H9 (cell line): Measurements from ENCODE around the gene TTC24. TPM values are rescaled to one million over a fixed set of nuclear protein-coding genes. Genes with fewer than 3 reads are reported as not detected.

Source experiments
- DNase-seq: peaks from one replicate; pipeline ENCODE4 v3.0.0-alpha.2; 2017
- H2AFZ ChIP-seq: one replicate; pipeline ENCODE4 v1.6.1; 2013; ENCODE audit warnings: mild to moderate bottlenecking, low read length, control low read depth, moderate library complexity
- H2AK5ac ChIP-seq: 2 replicates; pipeline ENCODE4 v1.6.1; 2013; ENCODE audit warnings: low read length, control low read depth, mixed read lengths; ENCODE audit not compliant: insufficient read length
- H2BK120ac ChIP-seq: one replicate; pipeline ENCODE4 v1.6.1; 2013; ENCODE audit warnings: low read depth, mild to moderate bottlenecking, low read length, control low read depth, inconsistent platforms; ENCODE audit not compliant: poor library complexity, severe bottlenecking
- H2BK12ac ChIP-seq: 2 replicates; pipeline ENCODE4 v1.6.1; 2013; ENCODE audit warnings: low read length, control low read depth, mixed read lengths, low read depth; ENCODE audit not compliant: insufficient read length
- H2BK15ac ChIP-seq: 2 replicates; pipeline ENCODE4 v1.6.1; 2013; ENCODE audit warnings: low read depth, low read length, control low read depth
- H2BK20ac ChIP-seq: one replicate; pipeline ENCODE4 v1.6.1; 2013; ENCODE audit warnings: low read depth, mild to moderate bottlenecking, low read length, control low read depth, inconsistent platforms; ENCODE audit not compliant: poor library complexity, severe bottlenecking
- H2BK5ac ChIP-seq: 2 replicates; pipeline ENCODE4 v1.6.1; 2013; ENCODE audit warnings: low read length, control low read depth, mixed read lengths; ENCODE audit not compliant: insufficient read length
- H3K14ac ChIP-seq: 2 replicates; pipeline ENCODE4 v1.6.1; 2013; ENCODE audit warnings: low read length, control low read depth; ENCODE audit not compliant: insufficient read depth
- H3K18ac ChIP-seq: 2 replicates; pipeline ENCODE4 v1.6.1; 2013; ENCODE audit warnings: low read depth, mild to moderate bottlenecking, mixed read lengths, low read length, control low read depth; ENCODE audit not compliant: insufficient read length
- H3K23ac ChIP-seq: 2 replicates; pipeline ENCODE4 v1.6.1; 2013; ENCODE audit warnings: low read length, control low read depth, mixed read lengths, low read depth; ENCODE audit not compliant: insufficient read length
- H3K23me2 ChIP-seq: 2 replicates; pipeline ENCODE4 v1.6.1; 2013; ENCODE audit warnings: low read depth, mild to moderate bottlenecking, mixed read lengths, low read length, control low read depth; ENCODE audit not compliant: insufficient read length, poor library complexity, severe bottlenecking
- H3K27ac ChIP-seq: 2 replicates; pipeline ENCODE4 v1.5.1; 2013; ENCODE audit warnings: low read length, control low read depth, mixed read lengths, low read depth; ENCODE audit not compliant: insufficient read length
- H3K27me3 ChIP-seq: 2 replicates; pipeline ENCODE4 v1.6.1; 2013; ENCODE audit warnings: low read length, control low read depth, inconsistent platforms; ENCODE audit not compliant: insufficient read depth
- H3K4ac ChIP-seq: 2 replicates; pipeline ENCODE4 v1.6.1; 2013; ENCODE audit warnings: low read depth, mild to moderate bottlenecking, control low read depth, inconsistent platforms, low read length, moderate library complexity
- H3K4me1 ChIP-seq: 2 replicates; pipeline ENCODE4 v1.6.1; 2013; ENCODE audit warnings: low read length, control low read depth, inconsistent platforms; ENCODE audit not compliant: insufficient read depth
- H3K4me2 ChIP-seq: 2 replicates; pipeline ENCODE4 v1.6.1; 2013; ENCODE audit warnings: low read length, control low read depth, mixed read lengths; ENCODE audit not compliant: insufficient read length, insufficient read depth
- H3K56ac ChIP-seq: 2 replicates; pipeline ENCODE4 v1.6.1; 2013; ENCODE audit warnings: low read depth, mild to moderate bottlenecking, mixed read lengths, low read length, control low read depth; ENCODE audit not compliant: insufficient read length
- H3K79me1 ChIP-seq: 2 replicates; pipeline ENCODE4 v1.6.1; 2013; ENCODE audit warnings: low read depth, mild to moderate bottlenecking, moderate library complexity, low read length, control low read depth, inconsistent platforms; ENCODE audit not compliant: insufficient read depth, poor library complexity, severe bottlenecking
- H3K79me2 ChIP-seq: 2 replicates; pipeline ENCODE4 v1.6.1; 2013; ENCODE audit warnings: low read length, control low read depth, inconsistent platforms; ENCODE audit not compliant: insufficient read depth
- H3K9ac ChIP-seq: 2 replicates; pipeline ENCODE4 v1.6.1; 2013; ENCODE audit warnings: low read length, control low read depth, mixed read lengths; ENCODE audit not compliant: insufficient read length; ENCODE audit errors: extremely low read depth
- H3K9me3 ChIP-seq: one replicate; pipeline ENCODE4 v1.6.1; 2013; ENCODE audit warnings: low read depth, low read length, inconsistent platforms; ENCODE audit not compliant: control insufficient read depth
- H3T11ph ChIP-seq: one replicate; pipeline ENCODE4 v1.6.1; 2013; ENCODE audit warnings: mild to moderate bottlenecking, low read length, control low read depth, inconsistent platforms
- H4K20me1 ChIP-seq: one replicate; pipeline ENCODE4 v1.6.1; 2013; ENCODE audit not compliant: control insufficient read depth, insufficient read length, insufficient read depth
- H4K5ac ChIP-seq: 2 replicates; pipeline ENCODE4 v1.6.1; 2013; ENCODE audit warnings: low read depth, mild to moderate bottlenecking, mixed read lengths, low read length, control low read depth; ENCODE audit not compliant: insufficient read length
- H4K8ac ChIP-seq: replicated peaks from 2 replicates; pipeline ENCODE4 v1.6.1; 2013; ENCODE audit warnings: low read length, control low read depth, mixed read lengths, low read depth; ENCODE audit not compliant: insufficient read length
- H4K91ac ChIP-seq: 2 replicates; pipeline ENCODE4 v1.6.1; 2013; ENCODE audit warnings: low read depth, mild to moderate bottlenecking, moderate library complexity, mixed read lengths, low read length, control low read depth; ENCODE audit not compliant: insufficient read length
- H3K27ac Mint-ChIP-seq, 3 experiments: 2 replicates in 2 of 3; 3 replicates in 1 of 3; pipeline ENCODE4 v1.8.0; 2020 to 2021; ENCODE audit warnings: mixed read lengths in 3 of 3, mild to moderate bottlenecking in 1 of 3, moderate library complexity in 1 of 3
- H3K27me3 Mint-ChIP-seq: 2 replicates; pipeline ENCODE4 v1.8.0; 2021; ENCODE audit warnings: low read depth, mild to moderate bottlenecking, moderate library complexity, mixed read lengths
- H3K36me3 Mint-ChIP-seq, 3 experiments: 2 replicates in 2 of 3; 3 replicates in 1 of 3; pipeline ENCODE4 v1.8.0; 2020 to 2021; ENCODE audit warnings: low read depth in 3 of 3, mixed read lengths in 3 of 3; ENCODE audit not compliant: insufficient read depth in 1 of 3
- H3K4me1 Mint-ChIP-seq, 2 experiments: 2 replicates each; pipeline ENCODE4 v1.8.0; 2020; ENCODE audit warnings: mixed read lengths in 2 of 2
- H3K4me3 Mint-ChIP-seq, 2 experiments: 2 replicates in 1 of 2; 3 replicates in 1 of 2; pipeline ENCODE4 v1.8.0; 2020 to 2021; ENCODE audit warnings: mild to moderate bottlenecking in 2 of 2, mixed read lengths in 2 of 2, moderate library complexity in 1 of 2
- H3K9me3 Mint-ChIP-seq, 2 experiments: 2 replicates in 1 of 2; 3 replicates in 1 of 2; pipeline ENCODE4 v1.8.0; 2020; ENCODE audit warnings: mild to moderate bottlenecking in 2 of 2, mixed read lengths in 2 of 2, moderate library complexity in 1 of 2
- CTCF ChIP-seq: fragments of 200-600 bp; sonication (generic); conservative IDR thresholded peaks from 3 replicates; pipeline ENCODE4 v1.8.0; 2021; ENCODE audit warnings: antibody characterized with exemption, mild to moderate bottlenecking
- WGBS: extraction: QIAGEN DNeasy Blood & Tissue Kit; methylation state at CpG from one replicate; pipeline ENCODE4 v1.1.7; 2013; ENCODE audit warnings: missing lambda C conversion rate, low lambda C conversion rate, mixed read lengths; ENCODE audit not compliant: insufficient read length; ENCODE audit errors: extremely low coverage; 5-methylcytosine and 5-hydroxymethylcytosine counted together
- total RNA-seq: library from RNA; stranded (reverse); gene quantifications from 2 replicates; pipeline ENCODE4 v1.2.1, GENCODE V29; 2021

TTC24 gene
- total RNA-seq, 1 experiment from 2014 or later: 0.26 TPM

- H3K4me1 ChIP-seq: no peaks in the 10 kb centered on the region
- H3K27ac Mint-ChIP-seq: no peak overlapping the region
- H2AFZ ChIP-seq: no peak overlapping the region
- no peak overlapping the region for H3K23ac ChIP-seq
- peaks cover 3 to 9% of the 10 kb centered on the region in 2 experiments; a peak in 2 of 4 replicates for H3K4me1 Mint-ChIP-seq
- H2BK5ac ChIP-seq: no peak overlapping the region
- H2BK120ac ChIP-seq: no peak overlapping the region
- no peak overlapping the region for H3K4ac ChIP-seq
- no peak overlapping the region for H2BK15ac ChIP-seq
- H3K79me1 ChIP-seq: no peaks in the 10 kb centered on the region
- no peak overlapping the region for H3K9ac ChIP-seq
- H3K56ac ChIP-seq: no peak overlapping the region
- no peak for DNase-seq
- H4K20me1 ChIP-seq: no peaks in the 10 kb centered on the region
- H3K27me3 Mint-ChIP-seq: no peaks in the 10 kb centered on the region
- no peaks in the 10 kb centered on the region for H3K79me2 ChIP-seq
- TF ChIP-seq CTCF: no peak
- no peak overlapping the region for H3K4me3 Mint-ChIP-seq
- H3K18ac ChIP-seq: no peak overlapping the region
- H3K14ac ChIP-seq: no peak overlapping the region
- no CpG with 5 or more reads among the region's 4 CpGs for WGBS
- no peak overlapping the region for H4K91ac ChIP-seq
- H3K9me3 ChIP-seq: no peaks in the 10 kb centered on the region
- H2BK20ac ChIP-seq: no peak overlapping the region
- H3K27ac ChIP-seq: no peak overlapping the region
- no peaks in the 10 kb centered on the region for H3K9me3 Mint-ChIP-seq
- H3K23me2 ChIP-seq: no peaks in the 10 kb centered on the region
- peaks cover 20 to 65% (median 64%) of the 10 kb centered on the region in 3 experiments for H3K36me3 Mint-ChIP-seq
- no peak overlapping the region for H4K8ac ChIP-seq
- no peak overlapping the region for H2BK12ac ChIP-seq
- H3K4me2 ChIP-seq: no peak overlapping the region
- no peaks in the 10 kb centered on the region for H3K27me3 ChIP-seq
- H2AK5ac ChIP-seq: no peak overlapping the region
- H4K5ac ChIP-seq: no peak overlapping the region
- no peak overlapping the region for H3T11ph ChIP-seq
These were observed 39.6 kb upstream of the TTC24 start for GRCh38 chr1:156539818-156540355.
